Daoy (cell line): ENCODE data around the gene XPO6. TPM values are rescaled to one million over a fixed set of nuclear protein-coding genes. Genes with fewer than 3 reads are reported as not detected.

Experiments
- DNase-seq: peaks from one replicate; pipeline ENCODE4 v3.0.0-alpha.2; 2015; ENCODE audit warnings: low read depth
- total RNA-seq: library from RNA; depleted of rRNA; stranded (reverse); fragments of >200 nt; shearing (Covaris generic); gene quantifications from 2 replicates; pipeline ENCODE4 v1.2.3, GENCODE V29; 2014

Gene XPO6
- total RNA-seq, 1 experiment from 2014 or later, result 75.6 TPM

GRCh38 chr16:28110479-28110878 lies 101.3 kb downstream of the XPO6 start:
- DNase-seq, result no peak

DNA sequence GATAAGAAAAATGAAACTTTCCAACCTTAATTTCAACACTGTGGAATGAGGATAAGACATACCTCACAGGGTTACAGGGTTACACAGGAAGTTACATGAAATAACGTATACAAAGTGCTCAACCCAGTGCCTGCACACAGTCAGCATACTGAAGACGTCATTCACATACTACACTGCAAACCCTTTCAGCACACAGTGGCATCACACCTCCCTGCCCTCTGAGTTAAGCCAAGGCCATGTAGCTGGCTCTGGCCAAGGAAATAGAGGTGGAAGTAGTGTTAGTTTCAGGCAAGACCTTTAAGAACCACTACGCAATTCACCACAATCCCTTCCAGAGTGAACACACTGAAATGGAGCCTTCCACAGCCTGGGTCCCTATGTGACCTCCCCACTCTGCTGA lies 101.7 kb downstream of the XPO6 start:
- no peak for DNase-seq

DNA sequence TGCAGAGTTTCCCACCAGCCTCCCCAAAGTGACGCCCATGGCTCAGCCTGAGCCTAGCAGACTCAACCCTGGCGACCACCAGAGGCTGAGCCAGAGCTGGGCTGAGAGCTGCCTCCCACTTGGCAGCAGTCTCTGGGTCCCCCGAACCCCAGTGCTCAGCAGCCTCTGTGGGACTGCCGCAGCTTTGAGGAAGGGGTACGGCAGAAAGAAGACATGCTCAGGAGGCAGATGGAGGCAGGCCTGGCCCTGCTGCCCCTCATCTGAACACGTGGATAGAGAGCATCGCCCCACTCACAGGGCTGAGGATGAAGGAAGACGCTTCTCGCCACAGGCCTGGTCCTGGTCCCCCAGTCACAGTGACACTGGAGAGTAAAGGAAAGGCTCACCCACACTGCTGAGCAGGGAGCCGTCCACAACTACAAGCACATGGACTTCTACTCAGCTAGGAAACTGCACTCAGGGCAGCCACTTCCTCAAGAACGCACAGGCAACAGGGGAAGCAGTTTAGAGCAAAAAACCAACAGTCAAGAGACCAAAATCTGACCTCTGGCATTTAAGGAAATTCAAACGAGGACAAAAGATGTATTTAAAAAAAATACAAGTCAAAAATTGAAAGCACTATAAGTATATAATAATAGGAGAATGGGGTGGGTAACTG lies 103.0 kb downstream of the XPO6 start:
- no peak for DNase-seq

DNA sequence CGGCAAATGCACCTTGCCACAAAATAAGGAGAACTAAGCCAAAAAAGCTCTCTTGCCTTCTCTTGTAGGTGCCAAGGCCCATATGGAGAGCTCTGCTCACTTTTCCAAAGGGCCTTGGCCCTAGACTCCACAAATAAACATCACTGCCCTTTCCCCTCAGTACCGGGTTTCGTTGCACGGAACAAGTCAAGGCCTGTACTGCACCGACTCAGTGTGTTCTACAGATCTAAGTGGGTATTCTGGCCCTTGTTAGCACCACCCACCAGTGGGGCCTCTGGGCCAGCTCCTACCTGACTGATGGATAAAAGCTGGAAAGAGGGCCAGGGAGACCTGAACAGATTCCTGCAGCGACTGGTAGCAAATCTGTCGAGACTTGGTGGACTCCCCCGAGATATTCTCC lies 104.5 kb downstream of the XPO6 start:
- DNase-seq, result no peak

GRCh38 chr16:28106467-28107215 lies 105.1 kb downstream of the XPO6 start:
- DNase-seq, result no peak

GRCh38 chr16:28105954-28106353 lies 105.8 kb downstream of the XPO6 start:
- no peak for DNase-seq

GRCh38 chr16:28105297-28105696 lies 106.5 kb downstream of the XPO6 start:
- no peak for DNase-seq

GRCh38 chr16:28104404-28104803 lies 107.4 kb downstream of the XPO6 start:
- no peak for DNase-seq

- no peak for DNase-seq
Measured at GRCh38 chr16:28103516-28104170, 108.1 kb downstream of the XPO6 start.

- no peak for DNase-seq
Measured at GRCh38 chr16:28101533-28101890, 110.3 kb downstream of the XPO6 start.

- no peak for DNase-seq
Measured at GRCh38 chr16:28100810-28101532, 110.8 kb downstream of the XPO6 start.

DNA sequence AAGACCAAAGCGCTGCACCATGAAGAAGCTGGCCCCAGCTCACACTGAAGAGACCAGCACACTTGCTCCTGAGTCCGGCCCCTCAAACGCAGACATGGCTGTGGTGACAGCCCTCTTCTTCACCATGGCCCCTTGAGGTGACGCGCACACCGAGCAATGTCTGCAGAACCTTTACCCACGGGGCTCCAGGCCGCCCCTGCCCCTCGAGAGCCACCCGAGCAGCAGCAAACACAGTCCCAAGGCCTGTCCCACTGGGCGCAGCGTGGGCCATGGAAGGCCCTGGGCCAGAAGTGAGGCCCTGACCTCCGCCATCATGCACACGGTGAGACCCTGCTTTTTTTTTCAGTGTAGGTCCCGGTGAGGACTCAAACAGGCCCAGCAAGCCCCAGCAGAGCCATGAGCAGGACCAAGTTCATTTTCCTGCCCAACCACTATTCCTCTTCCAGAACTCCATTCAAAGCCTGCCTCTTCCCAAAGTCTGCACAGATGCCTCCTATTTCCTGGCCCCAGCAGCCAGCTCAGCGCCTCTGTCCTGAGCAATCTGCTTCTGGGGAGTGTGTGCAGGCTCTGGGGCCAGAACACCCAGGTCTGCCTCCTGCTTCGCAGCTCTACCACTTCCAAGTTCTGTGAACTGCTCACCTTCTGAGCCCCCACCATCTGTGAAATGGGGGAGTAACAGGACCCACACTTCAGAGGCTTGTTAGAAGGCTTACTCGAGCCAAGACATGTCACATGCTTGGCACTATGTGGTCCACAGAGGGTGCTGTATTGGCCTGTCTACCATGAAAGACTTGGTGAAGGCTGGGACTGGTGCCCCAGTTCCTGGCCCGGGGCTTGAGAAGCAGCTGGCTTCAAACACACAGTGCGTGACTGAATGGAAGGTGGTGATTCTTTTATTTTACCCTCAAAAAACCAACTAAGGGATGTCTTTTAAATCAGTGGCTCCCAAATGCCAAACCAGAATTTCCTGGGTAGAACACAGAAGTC lies 112.5 kb downstream of the XPO6 start:
- DNase-seq, result no peak

- DNase-seq, result no peak
Measured at GRCh38 chr16:28098171-28098958, 113.4 kb downstream of the XPO6 start.

GRCh38 chr16:28096983-28097899 lies 114.5 kb downstream of the XPO6 start:
- no peak for DNase-seq

GRCh38 chr16:28093385-28093725 lies 118.4 kb downstream of the XPO6 start:
- no peak for DNase-seq

DNA sequence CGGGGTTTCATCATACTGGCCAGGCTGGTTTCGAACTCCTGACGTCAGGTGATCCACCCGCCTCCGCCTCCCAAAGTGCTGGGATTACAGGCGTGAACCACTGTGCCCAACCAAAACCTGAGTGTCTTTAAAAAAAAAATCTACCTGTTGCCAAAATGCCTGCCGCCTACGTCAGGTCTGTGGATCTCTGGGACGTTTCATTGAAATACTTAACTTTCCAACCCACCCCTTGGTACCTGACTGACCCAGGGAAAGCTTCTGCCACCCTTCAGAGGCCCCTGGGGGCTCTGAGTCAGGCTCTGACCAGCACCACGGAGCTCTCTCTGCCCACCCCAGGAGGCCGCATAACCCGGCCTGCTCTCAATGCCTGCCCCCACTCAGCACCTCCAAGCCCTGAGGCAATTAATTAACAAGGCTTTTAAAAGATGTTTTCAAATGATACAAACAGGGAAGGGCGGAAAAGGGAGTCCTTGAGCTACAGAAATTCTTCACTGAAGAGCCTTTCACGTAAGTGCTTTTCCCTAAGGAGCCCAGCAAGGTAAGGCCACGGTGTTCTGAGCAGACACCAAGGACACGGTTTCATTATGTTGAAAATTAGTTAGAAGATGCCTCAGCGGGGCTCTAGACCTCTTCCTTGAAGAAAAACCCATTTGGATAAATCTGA lies 118.9 kb downstream of the XPO6 start:
- no peak for DNase-seq

DNA sequence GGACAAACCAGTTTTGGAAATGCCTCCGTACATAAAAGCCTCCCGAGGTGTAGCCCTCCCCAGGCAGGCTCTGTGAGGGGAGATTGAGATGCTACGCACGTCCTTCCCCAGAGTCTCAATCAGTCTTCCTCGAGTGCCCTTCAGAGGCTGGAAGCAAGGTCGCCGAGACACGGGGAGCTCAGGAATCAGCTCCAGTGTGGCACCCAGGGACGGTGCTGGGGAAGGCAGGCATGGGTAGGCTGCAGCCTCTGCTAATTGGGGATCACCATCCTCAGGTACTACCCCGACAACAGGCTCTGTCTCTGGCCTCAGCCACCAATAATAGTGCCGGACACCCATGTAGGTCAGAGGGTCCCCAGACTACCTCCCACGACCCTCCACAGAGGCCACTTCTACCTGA lies 120.1 kb downstream of the XPO6 start:
- no peak for DNase-seq

GRCh38 chr16:28090646-28091377 lies 121.0 kb downstream of the XPO6 start:
- peak; percentile 34 for DNase-seq
